ENCODE measurements around the gene FAM174C.

DNA sequence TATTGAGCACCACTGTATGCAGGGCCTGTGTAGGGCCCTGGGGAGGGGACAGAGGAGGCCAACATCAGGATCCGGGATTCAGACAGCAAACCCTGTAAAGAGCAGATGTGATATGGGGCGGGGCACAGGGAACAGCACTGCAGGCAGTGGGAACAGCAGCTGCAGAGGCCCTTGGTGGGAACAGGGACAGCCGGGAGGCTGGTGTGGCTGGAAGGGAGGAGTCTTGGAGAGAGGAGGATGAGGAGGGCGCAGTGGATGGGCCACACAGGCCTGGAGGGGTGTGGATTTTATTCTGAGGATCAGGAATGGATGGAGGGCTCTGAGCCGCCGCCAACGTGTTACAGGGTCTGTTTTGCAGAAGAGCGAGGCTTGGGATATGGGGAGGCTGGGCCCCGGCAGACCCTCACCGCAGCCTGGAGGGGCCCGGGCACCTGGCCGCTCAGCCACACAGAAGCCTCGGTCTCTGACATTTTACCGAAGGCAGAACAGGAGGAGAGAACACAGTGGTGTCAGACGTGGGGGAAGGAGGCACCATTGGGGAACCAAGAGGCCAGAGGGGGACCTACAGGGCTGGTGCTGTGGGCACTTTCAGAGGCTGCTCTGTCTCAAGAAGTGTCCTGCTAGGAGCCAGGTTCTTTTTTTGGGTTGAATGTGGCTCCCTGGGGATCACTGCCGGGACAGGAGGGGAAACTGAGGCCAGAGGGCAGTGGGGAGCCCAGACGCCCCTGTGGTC is 17.3 kb downstream of the FAM174C start:
- TF ChIP-seq, protein P1, sequence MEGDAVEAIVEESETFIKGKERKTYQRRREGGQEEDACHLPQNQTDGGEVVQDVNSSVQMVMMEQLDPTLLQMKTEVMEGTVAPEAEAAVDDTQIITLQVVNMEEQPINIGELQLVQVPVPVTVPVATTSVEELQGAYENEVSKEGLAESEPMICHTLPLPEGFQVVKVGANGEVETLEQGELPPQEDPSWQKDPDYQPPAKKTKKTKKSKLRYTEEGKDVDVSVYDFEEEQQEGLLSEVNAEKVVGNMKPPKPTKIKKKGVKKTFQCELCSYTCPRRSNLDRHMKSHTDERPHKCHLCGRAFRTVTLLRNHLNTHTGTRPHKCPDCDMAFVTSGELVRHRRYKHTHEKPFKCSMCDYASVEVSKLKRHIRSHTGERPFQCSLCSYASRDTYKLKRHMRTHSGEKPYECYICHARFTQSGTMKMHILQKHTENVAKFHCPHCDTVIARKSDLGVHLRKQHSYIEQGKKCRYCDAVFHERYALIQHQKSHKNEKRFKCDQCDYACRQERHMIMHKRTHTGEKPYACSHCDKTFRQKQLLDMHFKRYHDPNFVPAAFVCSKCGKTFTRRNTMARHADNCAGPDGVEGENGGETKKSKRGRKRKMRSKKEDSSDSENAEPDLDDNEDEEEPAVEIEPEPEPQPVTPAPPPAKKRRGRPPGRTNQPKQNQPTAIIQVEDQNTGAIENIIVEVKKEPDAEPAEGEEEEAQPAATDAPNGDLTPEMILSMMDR (IDR thresholded peaks at IDR 0.05): no peak
- TF ChIP-seq POLR2A (IDR thresholded peaks at IDR 0.05): no peak

Data from thyroid gland (tissue), 4 donors.